Neural cell (in vitro differentiated cells): ENCODE measurements around the gene DGKK. TPM values are rescaled to one million over a fixed set of nuclear protein-coding genes. Genes with fewer than 3 reads are reported as not detected.

ENCODE experiments used
- H2AFZ ChIP-seq: fragments of 200-600, 300-800 bp; sonication (generic), shearing (Covaris generic); 2 replicates; pipeline ENCODE4 v1.6.0; 2014; ENCODE audit warnings: low read depth, mild to moderate bottlenecking, antibody characterized with exemption, low read length, moderate library complexity
- H3F3A ChIP-seq: fragments of 200-600 bp; shearing (Covaris generic); 2 replicates; pipeline ENCODE4 v1.6.1; 2016; ENCODE audit warnings: mild to moderate bottlenecking, moderate library complexity, mixed read lengths, antibody characterized with exemption, low read length; ENCODE audit not compliant: insufficient read depth, poor library complexity, severe bottlenecking
- H3K27ac ChIP-seq: fragments of 200-600, 300-800 bp; sonication (generic), shearing (Covaris generic); 2 replicates; pipeline ENCODE4 v1.5.1; 2014; ENCODE audit warnings: mild to moderate bottlenecking, low read length, moderate library complexity
- H3K27me3 ChIP-seq: fragments of 300-800, 200-600 bp; sonication (generic), shearing (Covaris generic); 2 replicates; pipeline ENCODE4 v1.6.0; 2014; ENCODE audit warnings: mild to moderate bottlenecking, low read depth, low read length, moderate library complexity; ENCODE audit not compliant: insufficient read depth
- H3K36me3 ChIP-seq: fragments of 300-800, 200-600 bp; sonication (generic), shearing (Covaris generic); 2 replicates; pipeline ENCODE4 v1.5.1; 2014; ENCODE audit warnings: mild to moderate bottlenecking, antibody characterized with exemption, low read length, moderate library complexity; ENCODE audit not compliant: insufficient read depth
- H3K4me2 ChIP-seq: fragments of 300-800, 200-600 bp; sonication (generic), shearing (Covaris generic); 2 replicates; pipeline ENCODE4 v1.6.0; 2014; ENCODE audit warnings: mild to moderate bottlenecking, low read length
- H3K4me3 ChIP-seq: fragments of 300-800, 200-600 bp; sonication (generic), shearing (Covaris generic); 2 replicates; pipeline ENCODE4 v1.5.1; 2014; ENCODE audit warnings: mild to moderate bottlenecking, low read length, moderate library complexity
- H3K79me2 ChIP-seq: fragments of 200-600 bp; shearing (Covaris generic); replicated peaks from 2 replicates; pipeline ENCODE4 v1.6.0; 2014; ENCODE audit warnings: mild to moderate bottlenecking, low read length, moderate library complexity; ENCODE audit not compliant: insufficient read depth
- H3K9ac ChIP-seq: fragments of 300-800, 200-600 bp; sonication (generic), shearing (Covaris generic); 2 replicates; pipeline ENCODE4 v1.6.1; 2016; ENCODE audit warnings: mild to moderate bottlenecking, low read length, mixed read lengths
- H3K9me2 ChIP-seq: fragments of 200-600 bp; shearing (Covaris generic); 2 replicates; pipeline ENCODE4 v1.6.1; 2016; ENCODE audit warnings: mild to moderate bottlenecking, low read length, mixed read lengths; ENCODE audit not compliant: insufficient read depth
- H3K9me3 ChIP-seq: fragments of 200-600, 300-800 bp; sonication (generic), shearing (Covaris generic); 2 replicates; pipeline ENCODE4 v1.6.1; 2016; ENCODE audit warnings: mild to moderate bottlenecking, mixed run types, low read length, moderate library complexity, mixed read lengths
- H4K20me1 ChIP-seq: fragments of 200-600 bp; shearing (Covaris generic); 2 replicates; pipeline ENCODE4 v1.6.1; 2016; ENCODE audit warnings: mild to moderate bottlenecking, mixed run types; ENCODE audit not compliant: insufficient read depth
- EP300 ChIP-seq: fragments of 450-650 bp; conservative IDR thresholded peaks from 2 replicates; pipeline ENCODE4 v1.6.1; 2014; ENCODE audit warnings: antibody characterized with exemption, mild to moderate bottlenecking, moderate library complexity; ENCODE audit not compliant: poor library complexity, severe bottlenecking
- EZH2 ChIP-seq: fragments of 200-600, 300-800 bp; shearing (Covaris generic), sonication (generic); IDR thresholded peaks from 2 replicates; pipeline ENCODE4 v1.6.1; 2014; ENCODE audit warnings: antibody characterized with exemption, low read length, borderline replicate concordance, mild to moderate bottlenecking; ENCODE audit not compliant: insufficient read depth, poor library complexity, severe bottlenecking
- POLR2AphosphoS5 ChIP-seq: IDR thresholded peaks from 2 replicates; pipeline ENCODE4 v1.6.1; 2012
- REST ChIP-seq: IDR thresholded peaks from 2 replicates; pipeline ENCODE4 v1.6.1; 2012; ENCODE audit warnings: borderline replicate concordance
- TAF1 ChIP-seq: IDR thresholded peaks from 2 replicates; pipeline ENCODE4 v1.6.1; 2012; ENCODE audit warnings: low read depth
- polyA plus RNA-seq: library from polyadenylated mRNA; depleted of rRNA; stranded (reverse); fragments of >200 nt; gene quantifications from 2 replicates; pipeline ENCODE4 v1.2.3, GENCODE V29; 2014

DGKK gene
- polyA plus RNA-seq, 1 donor from 2014 or later: 1.3 TPM

- H4K20me1 ChIP-seq: no peaks in the 10 kb centered on the region
- H3K27me3 ChIP-seq: no peaks in the 10 kb centered on the region
- H3K4me3 ChIP-seq: no peak overlapping the region
- no peaks in the 10 kb centered on the region for H3F3A ChIP-seq
- H3K36me3 ChIP-seq: no peaks in the 10 kb centered on the region
- TF ChIP-seq TAF1 (no peak), EP300 (no peak), REST (no peak), POLR2AphosphoS5 (no peak), EZH2 (no peak)
- no peaks in the 10 kb centered on the region for H3K9me2 ChIP-seq
- no peak overlapping the region for H3K9ac ChIP-seq
- H3K27ac ChIP-seq: no peak overlapping the region
- no peak overlapping the region for H3K4me2 ChIP-seq
- H3K79me2 ChIP-seq: no peaks in the 10 kb centered on the region
- H2AFZ ChIP-seq: no peak overlapping the region
- no peaks in the 10 kb centered on the region for H3K9me3 ChIP-seq
These were observed 37.8 kb downstream of the DGKK start for GRCh38 chrX:50432829-50433289.

- Histone ChIP-seq H3K9me2 (no peaks in the 10 kb centered on the region), H2AFZ (no peak overlapping the region), H3K4me2 (no peak overlapping the region), H3F3A (no peaks in the 10 kb centered on the region), H3K9ac (no peak overlapping the region), H3K9me3 (no peaks in the 10 kb centered on the region), H4K20me1 (no peaks in the 10 kb centered on the region), H3K27ac (no peak overlapping the region), H3K27me3 (no peaks in the 10 kb centered on the region), H3K4me3 (no peak overlapping the region), H3K79me2 (no peaks in the 10 kb centered on the region), H3K36me3 (no peaks in the 10 kb centered on the region)
- no peak for TF ChIP-seq POLR2AphosphoS5
- no peak for TF ChIP-seq TAF1
- TF ChIP-seq EZH2: no peak
- TF ChIP-seq REST: no peak
These were observed 39.0 kb downstream of the DGKK start for GRCh38 chrX:50431623-50432022.
